T follicular helper cell (primary cell): ENCODE data around the gene ST6GALNAC4.

Experiments used
- DNase-seq: peaks from one replicate; pipeline ENCODE4 v3.0.0-alpha.2; 2020; ENCODE audit warnings: low read depth

Gene ST6GALNAC4

GRCh38 chr9:127947841-127948710 is 31.2 kb upstream of the ST6GALNAC4 start:
- no peak for DNase-seq

- no peak for DNase-seq
These were observed 29.9 kb upstream of the ST6GALNAC4 start for GRCh38 chr9:127946728-127947127.

- no peak for DNase-seq
These were observed 29.1 kb upstream of the ST6GALNAC4 start for GRCh38 chr9:127945942-127946341.

- DNase-seq: no peak
These were observed 28.5 kb upstream of the ST6GALNAC4 start for GRCh38 chr9:127945338-127945737.

- no peak for DNase-seq
These were observed 27.9 kb upstream of the ST6GALNAC4 start for GRCh38 chr9:127944586-127945218.

- peak; percentile 63 for DNase-seq
These were observed 26.9 kb upstream of the ST6GALNAC4 start for GRCh38 chr9:127943731-127944144.

GRCh38 chr9:127943011-127943662 is 26.3 kb upstream of the ST6GALNAC4 start:
- DNase-seq: no peak

GRCh38 chr9:127942216-127943010 is 25.6 kb upstream of the ST6GALNAC4 start:
- no peak for DNase-seq

GRCh38 chr9:127941961-127942215 is 25.0 kb upstream of the ST6GALNAC4 start:
- DNase-seq: no peak

GRCh38 chr9:127941062-127941960 is 24.5 kb upstream of the ST6GALNAC4 start:
- no peak for DNase-seq

- DNase-seq: no peak
These were observed 23.8 kb upstream of the ST6GALNAC4 start for GRCh38 chr9:127940593-127940992.

- no peak for DNase-seq
These were observed 21.5 kb upstream of the ST6GALNAC4 start for GRCh38 chr9:127938298-127938690.

GRCh38 chr9:127937388-127938297 is 20.8 kb upstream of the ST6GALNAC4 start, which contains the start of gene DPM2:
TSS of gene DPM2 (minus strand) at chr9:127937854. CDS start at chr9:127937820, 34 bp downstream.
- DNase-seq: peak; percentile 81

GRCh38 chr9:127937056-127937387 is 20.2 kb upstream of the ST6GALNAC4 start:
- no peak for DNase-seq

- DNase-seq: no peak
These were observed 19.6 kb upstream of the ST6GALNAC4 start for GRCh38 chr9:127936347-127936852.

- DNase-seq: no peak
These were observed 19.0 kb upstream of the ST6GALNAC4 start for GRCh38 chr9:127935765-127936221.

GRCh38 chr9:127934986-127935385 is 18.1 kb upstream of the ST6GALNAC4 start:
- DNase-seq: no peak

- DNase-seq: no peak
These were observed 17.4 kb upstream of the ST6GALNAC4 start for GRCh38 chr9:127934248-127934647.

- no peak for DNase-seq
These were observed 14.4 kb upstream of the ST6GALNAC4 start for GRCh38 chr9:127931092-127931881.
